ENCODE results near the gene PDK1. TPM values are rescaled to one million over a fixed set of nuclear protein-coding genes. Genes with fewer than 3 reads are reported as not detected.
"Not testable (repeated sequence)": the region's sequence is repeated elsewhere in the genome, so short reads cannot be mapped to it uniquely, and the experiment has no call there.

Gene PDK1
- total RNA-seq, 1 experiment from 2014 or later = 74.7 TPM

- not testable (repeated sequence) for H4K8ac ChIP-seq (replicated peaks; ENCODE audit: insufficient read length, low read depth, low read length); H3K9ac ChIP-seq (ENCODE audit: extremely low read depth, insufficient read length, low read length); H2AK5ac ChIP-seq (ENCODE audit: insufficient read length, low read length); H2BK20ac ChIP-seq (ENCODE audit: low read depth, low read length, poor library complexity, severe bottlenecking); H2BK5ac ChIP-seq (ENCODE audit: insufficient read length, low read length); H3K9me3 ChIP-seq (ENCODE audit: control insufficient read depth, low read depth, low read length); H4K91ac ChIP-seq (ENCODE audit: insufficient read length, low read depth, low read length); H3K4me1 Mint-ChIP-seq; H3T11ph ChIP-seq (ENCODE audit: low read length); DNase-seq; H2AFZ ChIP-seq (ENCODE audit: low read length); H3K14ac ChIP-seq (ENCODE audit: insufficient read depth, low read length); H3K18ac ChIP-seq (ENCODE audit: insufficient read length, low read depth, low read length); H4K5ac ChIP-seq (ENCODE audit: insufficient read length, low read depth, low read length); H2BK120ac ChIP-seq (ENCODE audit: low read depth, low read length, poor library complexity, severe bottlenecking); H3K27ac ChIP-seq (ENCODE audit: insufficient read length, low read depth, low read length); H2BK15ac ChIP-seq (ENCODE audit: low read depth, low read length); H3K56ac ChIP-seq (ENCODE audit: insufficient read length, low read depth, low read length); H3K4me3 Mint-ChIP-seq; H3K79me1 ChIP-seq (ENCODE audit: insufficient read depth, low read depth, low read length, poor library complexity, severe bottlenecking); H3K4ac ChIP-seq (ENCODE audit: low read depth, low read length); H3K27me3 ChIP-seq (ENCODE audit: insufficient read depth, low read length); H4K20me1 ChIP-seq (ENCODE audit: control insufficient read depth, insufficient read depth, insufficient read length); H3K23me2 ChIP-seq (ENCODE audit: insufficient read length, low read depth, low read length, poor library complexity, severe bottlenecking); H3K27me3 Mint-ChIP-seq (ENCODE audit: low read depth); H2BK12ac ChIP-seq (ENCODE audit: insufficient read length, low read depth, low read length); H3K4me1 ChIP-seq (ENCODE audit: insufficient read depth, low read length); H3K79me2 ChIP-seq (ENCODE audit: insufficient read depth, low read length); H3K23ac ChIP-seq (ENCODE audit: insufficient read length, low read depth, low read length); H3K4me2 ChIP-seq (ENCODE audit: insufficient read depth, insufficient read length, low read length)
- Mint-ChIP-seq H3K27ac (peak overlapping the region; percentile 0 to 47 (median 1); a peak in 4 of 7 replicates), H3K9me3 (peaks cover 12 to 17% of the 10 kb centered on the region in 2 experiments; a peak in 4 of 5 replicates), H3K36me3 (ENCODE audit: insufficient read depth in 1 of 3, low read depth in 3 of 3) (peaks cover 56 to 83% (median 70%) of the 10 kb centered on the region in 3 experiments)
Observed at GRCh38 chr2:172592190-172592589, 36.3 kb downstream of the PDK1 start.
